ENCODE results near the gene PGS1.
A peak's percentile ranks its signal among the peaks of the same experiment; 100 is the strongest.

PGS1 gene

GRCh38 chr17:78345791-78346494 lies 32.5 kb upstream of the PGS1 start:
- Histone ChIP-seq H3K27ac (no peak overlapping the region), H3K4me3 (ENCODE audit: low read depth, low read length) (no peak overlapping the region), H3K36me3 (replicated peaks) (no peaks in the 10 kb centered on the region), H3K27me3 (replicated peaks) (no peaks in the 10 kb centered on the region)
- no peak for TF ChIP-seq CTCF (IDR thresholded peaks at IDR 0.05; ENCODE audit: low read depth, low read length, missing control alignments)
- no peak for DNase-seq
- in situ Hi-C loops (cut with HindIII; ENCODE audit: low pct_ligation_motif_present, low sequenced_read_pairs): no loop called here

- peak; percentile 32 for TF ChIP-seq CTCF (IDR thresholded peaks at IDR 0.05; ENCODE audit: low read depth, low read length, missing control alignments)
- H3K36me3 ChIP-seq (replicated peaks): no peaks in the 10 kb centered on the region
- no peak overlapping the region for H3K27ac ChIP-seq
- no peaks in the 10 kb centered on the region for H3K27me3 ChIP-seq (replicated peaks)
- DNase-seq: no peak
- in situ Hi-C loops (cut with HindIII; ENCODE audit: low pct_ligation_motif_present, low sequenced_read_pairs): no loop called here
- H3K4me3 ChIP-seq (ENCODE audit: low read depth, low read length): no peak overlapping the region
Observed at GRCh38 chr17:78346605-78347250, 31.7 kb upstream of the PGS1 start.

- H3K27me3 ChIP-seq (replicated peaks): no peaks in the 10 kb centered on the region
- no peak for TF ChIP-seq CTCF (IDR thresholded peaks at IDR 0.05; ENCODE audit: low read depth, low read length, missing control alignments)
- in situ Hi-C loops (cut with HindIII; ENCODE audit: low pct_ligation_motif_present, low sequenced_read_pairs): no loop called here
- H3K36me3 ChIP-seq (replicated peaks): no peaks in the 10 kb centered on the region
- DNase-seq: no peak
- H3K27ac ChIP-seq: no peak overlapping the region
- no peak overlapping the region for H3K4me3 ChIP-seq (ENCODE audit: low read depth, low read length)
Observed at GRCh38 chr17:78347453-78347852, 31.0 kb upstream of the PGS1 start.

- no peak for TF ChIP-seq CTCF (IDR thresholded peaks at IDR 0.05; ENCODE audit: low read depth, low read length, missing control alignments)
- in situ Hi-C loops (cut with HindIII; ENCODE audit: low pct_ligation_motif_present, low sequenced_read_pairs): no loop called here
- H3K27ac ChIP-seq: no peak overlapping the region
Observed at GRCh38 chr17:78348055-78348770, 30.2 kb upstream of the PGS1 start.

GRCh38 chr17:78349891-78350642 lies 28.4 kb upstream of the PGS1 start:
- DNase-seq: no peak
- peak; percentile 17 for TF ChIP-seq CTCF (IDR thresholded peaks at IDR 0.05; ENCODE audit: low read depth, low read length, missing control alignments)
- in situ Hi-C loops (cut with HindIII; ENCODE audit: low pct_ligation_motif_present, low sequenced_read_pairs): no loop called here
- Histone ChIP-seq H3K36me3 (replicated peaks) (no peaks in the 10 kb centered on the region), H3K27me3 (replicated peaks) (no peaks in the 10 kb centered on the region), H3K27ac (no peak overlapping the region), H3K4me3 (ENCODE audit: low read depth, low read length) (no peak overlapping the region)

More at GRCh38 chr17:78348055-78348770, 30.2 kb upstream of the PGS1 start:
- no peak overlapping the region for H3K4me3 ChIP-seq (ENCODE audit: low read depth, low read length)
- DNase-seq: no peak
- H3K27me3 ChIP-seq (replicated peaks): no peaks in the 10 kb centered on the region
- no peaks in the 10 kb centered on the region for H3K36me3 ChIP-seq (replicated peaks)

Data from brain microvascular endothelial cell (primary cell).